ENCODE results near the gene ABTB1. TPM values are rescaled to one million over a fixed set of nuclear protein-coding genes. Genes with fewer than 3 reads are reported as not detected.

Gene ABTB1
- total RNA-seq, 1 donor from 2014 or later, result 7.2 TPM

GRCh38 chr3:127691489-127691888 is 18.7 kb downstream of the ABTB1 start:
- Mint-ChIP-seq H3K4me1 (peaks cover 5% of the 10 kb centered on the region), H3K4me3 (no peak overlapping the region), H3K9me3 (no peaks in the 10 kb centered on the region), H3K36me3 (ENCODE audit: low read depth) (no peaks in the 10 kb centered on the region), H3K27ac (ENCODE audit: unreplicated experiment) (peak overlapping the region; percentile 35), H3K27me3 (ENCODE audit: low read depth) (no peaks in the 10 kb centered on the region)
- TF ChIP-seq CTCF (conservative IDR thresholded peaks at IDR 0.05), result no peak
- no peak for DNase-seq (ENCODE audit: low read depth, low spot score)

- Mint-ChIP-seq H3K27ac (ENCODE audit: unreplicated experiment) (no peak overlapping the region), H3K4me1 (peaks cover 5% of the 10 kb centered on the region), H3K9me3 (no peaks in the 10 kb centered on the region), H3K36me3 (ENCODE audit: low read depth) (no peaks in the 10 kb centered on the region), H3K27me3 (ENCODE audit: low read depth) (no peaks in the 10 kb centered on the region), H3K4me3 (no peak overlapping the region)
- DNase-seq (ENCODE audit: low read depth, low spot score), result no peak
- TF ChIP-seq CTCF (conservative IDR thresholded peaks at IDR 0.05), result no peak
Observed at GRCh38 chr3:127691974-127692373, 19.2 kb downstream of the ABTB1 start.

- Mint-ChIP-seq H3K9me3 (no peaks in the 10 kb centered on the region), H3K36me3 (ENCODE audit: low read depth) (no peaks in the 10 kb centered on the region), H3K27me3 (ENCODE audit: low read depth) (no peaks in the 10 kb centered on the region), H3K4me1 (peaks cover 11% of the 10 kb centered on the region), H3K4me3 (no peak overlapping the region), H3K27ac (ENCODE audit: unreplicated experiment) (no peak overlapping the region)
- DNase-seq (ENCODE audit: low read depth, low spot score), result no peak
- no peak for TF ChIP-seq CTCF (conservative IDR thresholded peaks at IDR 0.05)
Observed at GRCh38 chr3:127692501-127693335, 20.0 kb downstream of the ABTB1 start.

GRCh38 chr3:127693336-127693843 is 20.6 kb downstream of the ABTB1 start:
- Mint-ChIP-seq H3K4me1 (peaks cover 17% of the 10 kb centered on the region), H3K27ac (ENCODE audit: unreplicated experiment) (no peak overlapping the region), H3K9me3 (no peaks in the 10 kb centered on the region), H3K36me3 (ENCODE audit: low read depth) (no peaks in the 10 kb centered on the region), H3K4me3 (no peak overlapping the region), H3K27me3 (ENCODE audit: low read depth) (no peaks in the 10 kb centered on the region)
- no peak for DNase-seq (ENCODE audit: low read depth, low spot score)
- no peak for TF ChIP-seq CTCF (conservative IDR thresholded peaks at IDR 0.05)

- no peaks in the 10 kb centered on the region for H3K27me3 Mint-ChIP-seq (ENCODE audit: low read depth)
- no peak for DNase-seq (ENCODE audit: low read depth, low spot score)
- H3K27ac Mint-ChIP-seq (ENCODE audit: unreplicated experiment), result no peak overlapping the region
- peaks cover 21% of the 10 kb centered on the region for H3K4me1 Mint-ChIP-seq
- no peaks in the 10 kb centered on the region for H3K36me3 Mint-ChIP-seq (ENCODE audit: low read depth)
- H3K4me3 Mint-ChIP-seq, result no peak overlapping the region
- peak; percentile 17 for TF ChIP-seq CTCF (conservative IDR thresholded peaks at IDR 0.05)
- H3K9me3 Mint-ChIP-seq, result no peaks in the 10 kb centered on the region
Observed at GRCh38 chr3:127694467-127695215, 21.9 kb downstream of the ABTB1 start.
